Astrocyte (in vitro differentiated cells and primary cell): ENCODE results near the gene OFD1. TPM values are rescaled to one million over a fixed set of nuclear protein-coding genes. Genes with fewer than 3 reads are reported as not detected.

ENCODE experiments used
- DNase-seq: peaks from one replicate; pipeline ENCODE4 v3.0.0-alpha.2; 2010; ENCODE audit warnings: low read depth
- FAIRE-seq: peaks from 2 replicates; lab custom pipeline; 2011; peaks lifted over from hg19 to GRCh38; lab: Jason Lieb, UNC
- H2AFZ ChIP-seq: 2 replicates; pipeline ENCODE4 v1.6.0; 2012; ENCODE audit warnings: low read depth, low read length, inconsistent platforms
- H3K27ac ChIP-seq: 2 replicates; pipeline ENCODE4 v1.5.1; 2011; ENCODE audit warnings: low read depth, low read length, inconsistent platforms
- H3K27me3 ChIP-seq: 2 replicates; pipeline ENCODE4 v1.6.0; 2011; ENCODE audit warnings: low read length, inconsistent platforms; ENCODE audit not compliant: insufficient read depth
- H3K36me3 ChIP-seq: 2 replicates; pipeline ENCODE4 v1.5.1; 2011; ENCODE audit warnings: low read length, inconsistent platforms; ENCODE audit not compliant: insufficient read depth
- H3K4me1 ChIP-seq: 2 replicates; pipeline ENCODE4 v1.5.1; 2011; ENCODE audit warnings: low read length, inconsistent platforms; ENCODE audit not compliant: insufficient read depth
- H3K4me2 ChIP-seq: 2 replicates; pipeline ENCODE4 v1.6.0; 2012; ENCODE audit warnings: low read length, inconsistent platforms
- H3K4me3 ChIP-seq: 2 replicates; pipeline ENCODE4 v1.5.1; 2011; ENCODE audit warnings: low read depth, mild to moderate bottlenecking, low read length, inconsistent platforms; ENCODE audit not compliant: insufficient read depth
- H3K79me2 ChIP-seq: 2 replicates; pipeline ENCODE4 v1.6.0; 2012; ENCODE audit warnings: mild to moderate bottlenecking, low read length, inconsistent platforms; ENCODE audit not compliant: insufficient read depth
- H3K9ac ChIP-seq: 2 replicates; pipeline ENCODE4 v1.6.0; 2012; ENCODE audit warnings: mild to moderate bottlenecking, low read length, inconsistent platforms
- H3K9me3 ChIP-seq: 2 replicates; pipeline ENCODE4 v1.5.1; 2012; ENCODE audit warnings: low read depth, mild to moderate bottlenecking, low read length, inconsistent platforms; ENCODE audit not compliant: insufficient read depth
- H4K20me1 ChIP-seq: 2 replicates; pipeline ENCODE4 v1.6.0; 2012; ENCODE audit warnings: low read length, inconsistent platforms; ENCODE audit not compliant: insufficient read depth
- H3K27ac Mint-ChIP-seq: one replicate; pipeline ENCODE4 v1.8.0; 2021; ENCODE audit warnings: mild to moderate bottlenecking, mixed read lengths; ENCODE audit not compliant: unreplicated experiment
- H3K27me3 Mint-ChIP-seq: one replicate; pipeline ENCODE4 v1.8.0; 2021; ENCODE audit warnings: low read depth, mixed read lengths; ENCODE audit not compliant: unreplicated experiment
- H3K36me3 Mint-ChIP-seq: one replicate; pipeline ENCODE4 v1.8.0; 2021; ENCODE audit warnings: low read depth, mixed read lengths; ENCODE audit not compliant: unreplicated experiment
- H3K4me1 Mint-ChIP-seq: one replicate; pipeline ENCODE4 v1.8.0; 2021; ENCODE audit warnings: low read depth, mixed read lengths; ENCODE audit not compliant: unreplicated experiment
- H3K4me3 Mint-ChIP-seq: one replicate; pipeline ENCODE4 v1.8.0; 2021; ENCODE audit warnings: mild to moderate bottlenecking, moderate library complexity, mixed read lengths; ENCODE audit not compliant: unreplicated experiment
- H3K9me3 Mint-ChIP-seq: one replicate; pipeline ENCODE4 v1.8.0; 2021; ENCODE audit warnings: mild to moderate bottlenecking, mixed read lengths; ENCODE audit not compliant: unreplicated experiment
- EZH2 ChIP-seq: IDR thresholded peaks from 2 replicates; pipeline ENCODE4 v1.6.1; 2012; ENCODE audit warnings: mild to moderate bottlenecking, low read length, inconsistent platforms; ENCODE audit not compliant: insufficient read depth
- total RNA-seq: library from RNA; stranded (reverse); gene quantifications from 2 replicates; pipeline ENCODE4 v1.2.1, GENCODE V29; 2021
- TF ChIP-seq, protein P1 (sequence below): IDR thresholded peaks from 2 replicates; pipeline ENCODE4 v1.5.1; 2011; ENCODE audit warnings: low read depth, mild to moderate bottlenecking, inconsistent platforms, low read length, moderate library complexity; ENCODE audit not compliant: insufficient read depth

The OFD1 gene
- total RNA-seq, 1 donor from 2014 or later: 22.0 TPM

DNA sequence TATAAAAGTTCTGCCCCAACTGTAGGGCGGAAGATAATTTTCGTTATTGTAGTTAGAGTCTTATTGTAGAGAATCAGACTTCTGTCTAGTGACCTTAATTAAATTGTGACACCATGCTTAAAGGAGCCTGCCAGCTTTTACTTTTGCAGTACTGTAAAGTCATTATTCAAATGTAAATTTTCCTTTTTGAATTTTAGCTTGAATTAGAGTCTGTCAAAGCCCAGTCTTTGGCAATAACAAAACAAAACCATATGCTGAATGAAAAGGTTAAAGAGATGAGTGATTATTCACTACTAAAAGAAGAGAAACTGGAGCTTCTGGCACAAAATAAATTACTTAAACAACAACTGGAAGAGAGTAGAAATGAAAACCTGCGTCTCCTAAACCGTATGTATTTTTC, 21.8 kb downstream of the OFD1 start:
- Histone ChIP-seq H3K27ac (no peak overlapping the region), H3K4me1 (no peaks in the 10 kb centered on the region), H2AFZ (no peak overlapping the region), H3K27me3 (no peaks in the 10 kb centered on the region), H3K4me2 (no peak overlapping the region), H4K20me1 (no peaks in the 10 kb centered on the region), H3K36me3 (peaks cover 8% of the 10 kb centered on the region), H3K9me3 (no peaks in the 10 kb centered on the region), H3K9ac (no peak overlapping the region), H3K79me2 (no peaks in the 10 kb centered on the region), H3K4me3 (no peak overlapping the region)
- Mint-ChIP-seq H3K27me3 (no peaks in the 10 kb centered on the region), H3K9me3 (no peaks in the 10 kb centered on the region), H3K4me3 (no peak overlapping the region), H3K36me3 (no peaks in the 10 kb centered on the region), H3K4me1 (no peaks in the 10 kb centered on the region), H3K27ac (no peak overlapping the region)
- no peak for TF ChIP-seq EZH2
- TF ChIP-seq, protein P1, sequence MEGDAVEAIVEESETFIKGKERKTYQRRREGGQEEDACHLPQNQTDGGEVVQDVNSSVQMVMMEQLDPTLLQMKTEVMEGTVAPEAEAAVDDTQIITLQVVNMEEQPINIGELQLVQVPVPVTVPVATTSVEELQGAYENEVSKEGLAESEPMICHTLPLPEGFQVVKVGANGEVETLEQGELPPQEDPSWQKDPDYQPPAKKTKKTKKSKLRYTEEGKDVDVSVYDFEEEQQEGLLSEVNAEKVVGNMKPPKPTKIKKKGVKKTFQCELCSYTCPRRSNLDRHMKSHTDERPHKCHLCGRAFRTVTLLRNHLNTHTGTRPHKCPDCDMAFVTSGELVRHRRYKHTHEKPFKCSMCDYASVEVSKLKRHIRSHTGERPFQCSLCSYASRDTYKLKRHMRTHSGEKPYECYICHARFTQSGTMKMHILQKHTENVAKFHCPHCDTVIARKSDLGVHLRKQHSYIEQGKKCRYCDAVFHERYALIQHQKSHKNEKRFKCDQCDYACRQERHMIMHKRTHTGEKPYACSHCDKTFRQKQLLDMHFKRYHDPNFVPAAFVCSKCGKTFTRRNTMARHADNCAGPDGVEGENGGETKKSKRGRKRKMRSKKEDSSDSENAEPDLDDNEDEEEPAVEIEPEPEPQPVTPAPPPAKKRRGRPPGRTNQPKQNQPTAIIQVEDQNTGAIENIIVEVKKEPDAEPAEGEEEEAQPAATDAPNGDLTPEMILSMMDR: no peak
- peak; percentile 91 for FAIRE-seq
- DNase-seq: no peak

DNA sequence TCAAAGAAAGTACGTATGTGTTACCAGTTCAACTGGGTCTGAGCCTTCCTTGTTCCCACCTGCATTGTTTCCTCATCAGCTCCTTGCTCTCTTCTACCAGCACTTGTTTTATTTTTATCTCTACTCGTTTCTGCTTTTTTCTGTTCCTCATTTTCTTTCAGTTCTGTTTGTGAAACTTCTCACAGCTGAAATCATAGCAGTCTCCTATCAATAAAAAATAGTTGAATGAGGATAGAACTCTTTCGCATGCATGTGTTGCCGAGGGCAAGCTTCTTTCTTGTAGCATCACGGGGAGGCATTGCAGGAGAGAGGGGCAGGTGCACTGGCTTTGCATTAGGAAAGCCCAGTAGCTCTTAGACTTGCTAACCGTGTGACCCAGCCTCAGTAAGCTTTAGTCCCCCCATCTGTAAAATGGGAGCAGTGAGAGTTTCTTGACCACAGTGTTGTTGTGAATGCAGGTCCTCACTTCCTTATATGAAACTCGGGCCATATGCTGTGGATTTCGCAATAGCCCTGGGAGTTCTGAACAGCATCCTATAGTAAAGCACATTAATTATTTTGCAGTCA, 24.7 kb downstream of the OFD1 start:
- H3K27ac Mint-ChIP-seq: no peak overlapping the region
- no peaks in the 10 kb centered on the region for H3K36me3 Mint-ChIP-seq
- H3K9ac ChIP-seq: no peak overlapping the region
- no peak for FAIRE-seq
- H3K9me3 Mint-ChIP-seq: no peaks in the 10 kb centered on the region
- DNase-seq: no peak
- no peak overlapping the region for H3K4me3 ChIP-seq
- H3K4me1 Mint-ChIP-seq: no peaks in the 10 kb centered on the region
- no peaks in the 10 kb centered on the region for H3K27me3 ChIP-seq
- no peak for TF ChIP-seq EZH2
- TF ChIP-seq, protein P1: no peak
- no peaks in the 10 kb centered on the region for H4K20me1 ChIP-seq
- peaks cover 11% of the 10 kb centered on the region for H3K36me3 ChIP-seq
- H3K4me2 ChIP-seq: no peak overlapping the region
- no peaks in the 10 kb centered on the region for H3K9me3 ChIP-seq
- H3K27me3 Mint-ChIP-seq: no peaks in the 10 kb centered on the region
- H2AFZ ChIP-seq: no peak overlapping the region
- no peaks in the 10 kb centered on the region for H3K79me2 ChIP-seq
- H3K27ac ChIP-seq: no peak overlapping the region
- H3K4me1 ChIP-seq: no peaks in the 10 kb centered on the region
- no peak overlapping the region for H3K4me3 Mint-ChIP-seq

DNA sequence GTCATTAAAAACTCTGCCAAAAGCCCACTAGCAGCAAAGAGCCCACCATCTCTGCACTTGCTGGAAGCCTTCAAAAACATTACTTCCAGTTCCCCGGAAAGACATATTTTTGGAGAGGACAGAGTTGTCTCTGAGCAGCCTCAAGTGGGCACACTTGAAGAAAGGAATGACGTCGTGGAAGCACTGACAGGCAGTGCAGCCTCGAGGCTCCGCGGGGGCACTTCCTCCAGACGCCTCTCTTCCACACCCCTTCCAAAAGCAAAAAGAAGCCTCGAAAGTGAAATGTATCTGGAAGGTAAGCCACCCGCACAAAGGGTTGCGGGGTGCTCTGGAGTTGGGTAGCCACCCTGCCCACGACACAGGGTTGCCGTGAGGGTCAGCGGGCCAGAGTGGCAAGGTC, 25.9 kb downstream of the OFD1 start:
- no peaks in the 10 kb centered on the region for H3K9me3 Mint-ChIP-seq
- H3K27me3 ChIP-seq: no peaks in the 10 kb centered on the region
- H3K4me3 Mint-ChIP-seq: no peak overlapping the region
- no peaks in the 10 kb centered on the region for H4K20me1 ChIP-seq
- DNase-seq (no peak), FAIRE-seq (peak; percentile 88)
- TF ChIP-seq, protein P1: no peak
- TF ChIP-seq EZH2: no peak
- no peak overlapping the region for H3K4me3 ChIP-seq
- H3K4me2 ChIP-seq: no peak overlapping the region
- H3K79me2 ChIP-seq: no peaks in the 10 kb centered on the region
- H3K9me3 ChIP-seq: no peaks in the 10 kb centered on the region
- H2AFZ ChIP-seq: no peak overlapping the region
- H3K27me3 Mint-ChIP-seq: no peaks in the 10 kb centered on the region
- no peaks in the 10 kb centered on the region for H3K4me1 ChIP-seq
- no peak overlapping the region for H3K27ac ChIP-seq
- no peaks in the 10 kb centered on the region for H3K36me3 Mint-ChIP-seq
- no peaks in the 10 kb centered on the region for H3K4me1 Mint-ChIP-seq
- no peak overlapping the region for H3K9ac ChIP-seq
- H3K27ac Mint-ChIP-seq: no peak overlapping the region
- H3K36me3 ChIP-seq: peaks cover 13% of the 10 kb centered on the region
